NT2/D1 (cell line): ENCODE results near the gene HSDL1.

Experiments used
- YY1 ChIP-seq: IDR thresholded peaks from 2 replicates; pipeline ENCODE4 v1.6.1; 2011; ENCODE audit not compliant: insufficient read length, insufficient read depth
- ZNF274 ChIP-seq: IDR thresholded peaks from 2 replicates; pipeline ENCODE4 v1.6.1; 2011; ENCODE audit warnings: mild to moderate bottlenecking, low read depth, low read length

- TF ChIP-seq YY1: no peak
- TF ChIP-seq ZNF274: no peak
These were observed 643 bp downstream of the HSDL1 start for GRCh38 chr16:84144209-84144858.
